Stromal cell of bone marrow (primary cell): Measurements from ENCODE around the gene PRPSAP2.
"Not testable (repeated sequence)": the region's sequence is repeated elsewhere in the genome, so short reads cannot be mapped to it uniquely, and the experiment has no call there.

Experiments used
- DNase-seq: peaks from one replicate; pipeline ENCODE4 v3.0.0-alpha.2; 2012; ENCODE audit warnings: low read depth

Gene PRPSAP2, protein sequence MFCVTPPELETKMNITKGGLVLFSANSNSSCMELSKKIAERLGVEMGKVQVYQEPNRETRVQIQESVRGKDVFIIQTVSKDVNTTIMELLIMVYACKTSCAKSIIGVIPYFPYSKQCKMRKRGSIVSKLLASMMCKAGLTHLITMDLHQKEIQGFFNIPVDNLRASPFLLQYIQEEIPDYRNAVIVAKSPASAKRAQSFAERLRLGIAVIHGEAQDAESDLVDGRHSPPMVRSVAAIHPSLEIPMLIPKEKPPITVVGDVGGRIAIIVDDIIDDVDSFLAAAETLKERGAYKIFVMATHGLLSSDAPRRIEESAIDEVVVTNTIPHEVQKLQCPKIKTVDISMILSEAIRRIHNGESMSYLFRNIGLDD

DNA sequence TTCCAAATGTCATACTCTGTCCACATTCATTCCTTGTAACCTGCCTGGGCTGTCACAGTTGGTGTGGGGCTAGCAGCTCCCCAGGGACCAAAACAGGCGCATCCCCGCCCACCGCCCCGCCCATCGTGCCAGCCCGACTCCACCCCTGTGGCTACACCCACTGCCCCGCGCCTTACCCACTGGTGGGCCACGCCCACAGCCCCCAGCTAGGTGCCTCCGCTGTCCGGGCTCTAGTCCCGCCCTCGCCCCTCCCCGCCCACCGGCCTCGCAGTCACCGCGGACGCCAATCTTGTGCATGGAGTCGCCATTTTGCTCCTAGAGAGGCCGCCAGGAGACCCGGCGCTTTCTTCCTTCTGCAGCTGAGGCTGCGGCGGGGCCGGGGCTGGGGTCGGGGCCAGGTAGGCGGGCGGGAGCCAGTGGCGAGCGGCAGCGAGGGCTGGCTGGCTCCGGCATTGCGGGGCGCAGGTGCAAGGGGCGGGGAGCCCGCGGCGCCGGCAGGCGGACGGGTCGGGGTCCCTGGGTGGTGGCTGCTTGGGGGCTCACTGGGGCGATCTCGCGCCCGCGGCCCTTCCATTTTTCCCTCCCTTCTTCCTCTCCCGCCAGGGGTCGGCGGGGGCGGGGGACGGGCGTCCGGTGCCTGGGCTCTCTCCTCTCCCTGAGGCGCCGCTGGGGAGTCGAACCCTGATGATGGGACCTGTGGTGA lies at the start of gene PRPSAP2:
PRPSAP2 (plus strand) TSS at position 268 of the 703 bp plus-strand sequence. CDS start 7,703 bp downstream, outside the sequence.
- peak; percentile 86 for DNase-seq

DNA sequence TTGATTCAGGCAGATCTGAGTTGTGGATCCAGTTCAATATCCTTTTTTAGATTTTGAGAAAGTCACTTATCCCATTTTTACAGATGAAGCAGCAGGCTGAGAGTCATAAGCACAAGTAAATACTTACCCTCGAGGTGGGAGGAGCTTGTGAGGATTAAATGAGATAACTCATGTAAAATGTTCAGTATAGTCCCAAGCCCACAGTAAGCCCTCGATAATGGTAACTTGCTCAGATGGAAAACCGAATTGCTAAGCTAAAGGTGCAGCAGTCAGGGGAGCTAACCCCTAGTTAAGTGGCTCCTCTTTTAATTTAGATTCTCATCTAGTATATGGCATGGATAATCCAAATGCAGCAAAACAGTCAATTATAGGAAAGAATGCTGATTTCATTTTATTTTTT lies 42.0 kb upstream of the PRPSAP2 start:
- not testable (repeated sequence) for DNase-seq

DNA sequence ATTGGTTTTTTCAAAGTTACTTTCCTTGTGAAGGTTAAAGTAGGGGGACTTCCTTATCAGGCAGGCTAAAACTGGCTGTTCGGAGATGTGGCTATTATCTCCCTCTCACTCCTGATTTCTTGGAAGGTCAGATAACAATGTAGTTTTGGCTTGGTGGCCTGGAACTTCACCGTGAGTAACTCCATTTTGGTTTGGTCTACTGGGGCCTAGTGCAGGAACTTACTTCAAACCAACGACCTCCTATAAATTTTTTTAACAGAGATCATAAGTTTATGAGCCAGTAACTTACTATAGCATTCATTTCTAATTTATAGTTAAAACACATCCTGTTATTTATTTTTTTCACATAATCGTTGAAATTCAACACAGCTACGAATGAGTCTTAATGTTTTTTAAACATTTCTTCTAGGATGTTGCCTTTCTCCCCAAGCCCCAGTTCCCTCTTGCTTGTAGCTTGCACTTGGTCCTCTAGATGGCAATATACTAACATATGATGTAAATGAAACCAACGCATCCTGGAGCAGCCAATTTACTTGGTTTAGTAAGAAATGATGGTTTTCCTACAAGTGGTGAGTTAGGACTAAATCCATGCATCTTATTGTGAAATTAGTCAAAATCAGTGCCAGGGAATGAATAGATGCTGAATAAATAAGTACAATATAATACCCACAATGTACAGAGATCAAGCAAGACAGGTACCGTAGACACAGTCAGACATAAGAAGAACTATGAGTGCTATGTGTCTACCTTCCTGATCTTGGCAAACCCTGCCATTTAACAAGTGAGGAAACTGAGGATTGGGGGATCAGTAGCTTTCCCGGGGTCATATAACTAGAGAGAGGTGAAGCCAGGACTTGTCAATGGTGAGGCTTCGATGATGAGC lies 41.2 kb upstream of the PRPSAP2 start:
- DNase-seq = peak; percentile 62

DNA sequence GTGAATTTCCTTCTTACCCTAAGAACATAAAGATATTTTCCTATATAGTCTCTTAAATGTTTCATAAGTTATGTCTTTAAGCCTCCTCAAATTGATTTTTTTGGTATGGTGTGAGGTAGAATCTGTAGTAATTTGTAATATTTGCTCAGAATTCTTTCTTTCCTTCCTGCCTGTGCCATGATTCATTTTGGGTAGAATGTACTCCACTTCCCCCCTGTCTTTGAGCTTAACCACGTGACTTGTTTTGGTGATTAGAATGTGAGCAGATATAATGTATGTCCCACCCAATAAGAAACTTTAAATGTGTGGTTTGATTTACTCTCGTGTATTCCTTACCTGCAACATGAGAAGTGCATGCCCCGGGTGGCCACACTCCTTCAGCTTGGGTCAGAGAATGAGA lies 36.5 kb upstream of the PRPSAP2 start:
- DNase-seq = not testable (repeated sequence)

DNA sequence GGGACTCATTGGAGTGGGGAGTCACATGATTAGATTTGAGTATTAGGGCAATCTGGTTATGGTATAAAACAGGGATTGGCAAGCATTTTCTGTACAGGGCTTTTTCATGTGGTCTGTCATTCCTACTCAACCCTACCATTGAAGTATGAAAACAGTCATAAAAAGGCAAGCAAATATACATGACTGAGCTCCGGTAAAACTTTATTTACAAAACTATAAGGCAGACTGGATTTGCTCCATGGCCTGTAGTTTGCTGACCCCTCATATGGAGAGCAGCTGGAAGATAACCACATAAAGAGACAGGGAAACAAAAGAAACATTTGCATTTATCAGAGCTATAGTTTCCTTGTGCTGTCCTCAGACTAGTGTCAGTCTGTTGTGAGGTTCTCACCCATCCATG lies 30.3 kb upstream of the PRPSAP2 start:
- DNase-seq = not testable (repeated sequence)

DNA sequence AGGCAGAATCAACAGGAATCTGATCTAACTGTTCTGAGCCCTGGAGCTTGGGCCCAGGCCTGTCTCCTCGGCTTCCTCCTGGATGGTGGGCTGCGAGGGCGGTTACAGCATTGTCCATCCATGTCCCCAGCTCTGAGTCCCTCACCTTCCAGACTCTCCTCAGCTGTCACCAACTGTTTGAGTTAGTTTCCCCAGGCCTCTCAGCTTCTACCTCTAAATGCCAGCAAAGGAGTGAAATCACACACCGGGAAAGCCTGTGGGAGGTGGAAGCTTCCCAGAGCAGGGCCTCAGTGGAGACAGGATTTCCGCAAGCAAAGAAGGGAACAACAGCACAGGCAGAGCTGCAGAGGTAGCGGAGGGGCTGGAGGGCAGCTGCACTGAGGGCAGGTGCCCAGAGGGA lies 9.4 kb upstream of the PRPSAP2 start:
- DNase-seq = no peak

DNA sequence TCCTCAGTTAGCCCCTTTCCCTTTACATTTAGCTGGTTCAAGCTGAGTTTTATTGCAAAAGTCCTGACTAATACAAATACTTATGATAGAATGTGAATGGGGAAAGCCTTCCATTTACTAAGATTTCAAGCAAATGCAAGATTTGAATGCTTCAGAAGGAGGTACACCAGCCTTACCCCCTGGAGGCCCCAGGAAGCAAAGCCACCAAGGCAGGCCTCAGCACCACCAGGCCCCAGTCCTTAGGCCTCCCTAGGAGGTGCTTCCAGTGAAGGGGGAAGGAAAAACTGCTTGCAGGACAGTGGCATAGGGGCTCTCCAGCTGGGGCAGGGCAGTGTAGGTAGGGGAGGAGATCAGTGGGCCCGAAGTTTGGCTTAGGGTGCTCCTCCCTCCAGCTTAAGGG lies 7.3 kb upstream of the PRPSAP2 start:
- DNase-seq = no peak

DNA sequence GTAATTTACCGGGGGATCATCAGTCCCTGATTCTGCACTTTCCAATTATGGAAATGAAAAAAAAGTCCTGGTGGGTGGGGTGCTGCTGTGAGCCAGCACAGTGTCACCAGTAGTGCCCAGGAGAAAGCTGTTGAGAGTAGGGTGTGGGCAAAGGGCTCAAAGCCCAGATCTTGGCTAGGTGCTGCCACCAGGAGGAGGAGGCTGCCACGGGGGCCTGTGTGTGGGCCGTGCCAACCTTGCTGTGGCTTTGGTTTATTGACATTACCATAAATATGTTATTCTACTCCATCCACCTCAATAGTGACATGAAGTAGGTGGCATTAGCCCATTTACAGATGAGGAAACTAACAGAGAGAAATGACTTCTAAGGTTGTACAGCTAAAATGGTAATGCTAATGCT lies 6.7 kb upstream of the PRPSAP2 start:
- no peak for DNase-seq

DNA sequence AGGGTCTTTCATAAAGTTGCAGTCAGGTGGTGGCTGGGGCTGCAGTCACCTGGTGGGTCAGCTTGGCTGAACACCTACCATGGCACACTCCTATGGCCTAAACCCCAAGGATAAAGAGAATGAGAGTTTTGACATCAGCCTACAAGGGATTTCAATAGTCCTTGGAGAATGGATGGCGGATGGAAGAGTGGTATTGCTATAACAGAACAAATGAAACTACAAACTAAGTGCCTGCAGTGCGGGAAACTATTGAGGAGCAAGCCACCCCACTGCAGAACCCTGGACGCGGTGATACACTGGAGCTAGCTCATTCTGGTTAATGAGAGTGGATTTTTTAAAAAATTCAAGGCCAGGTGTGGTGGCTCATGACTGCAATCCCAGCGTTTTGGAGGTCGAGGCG lies 3.0 kb upstream of the PRPSAP2 start:
- no peak for DNase-seq

DNA sequence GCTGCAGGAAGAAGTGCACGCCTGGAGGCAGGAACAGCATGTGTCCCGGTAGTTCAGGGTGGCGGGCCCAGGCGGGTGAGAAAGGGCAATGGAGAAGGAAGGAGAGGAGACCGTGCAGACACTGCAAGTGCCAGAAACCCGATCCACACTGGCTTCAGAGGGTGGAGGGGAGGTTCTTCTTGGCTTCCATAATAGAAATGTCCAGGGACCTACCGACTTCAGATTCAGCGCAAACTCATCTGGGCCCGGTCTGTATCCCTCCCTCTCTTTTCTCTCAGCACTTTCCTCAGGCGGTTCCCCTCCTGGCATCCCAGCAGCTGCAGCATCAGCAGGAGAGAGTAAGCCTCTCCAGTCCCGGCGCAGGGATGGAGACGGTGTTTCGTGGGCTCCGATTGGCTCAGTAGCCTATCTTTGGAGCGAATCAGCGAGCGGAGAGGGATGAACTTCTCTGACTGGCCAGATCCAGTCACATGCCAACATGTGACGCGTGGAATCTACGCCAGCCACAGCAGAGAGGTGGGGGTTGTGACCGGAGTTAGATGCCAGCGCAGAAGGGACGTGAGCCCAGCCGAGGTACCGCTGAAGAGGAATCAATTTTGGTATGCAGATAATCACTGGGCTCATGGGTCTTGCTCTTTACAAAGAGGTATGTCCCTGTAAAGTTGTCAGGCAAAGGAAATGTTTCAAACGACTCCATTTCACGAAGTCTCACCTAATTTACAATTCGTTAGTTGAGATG lies 1.9 kb upstream of the PRPSAP2 start:
- peak; percentile 96 for DNase-seq

DNA sequence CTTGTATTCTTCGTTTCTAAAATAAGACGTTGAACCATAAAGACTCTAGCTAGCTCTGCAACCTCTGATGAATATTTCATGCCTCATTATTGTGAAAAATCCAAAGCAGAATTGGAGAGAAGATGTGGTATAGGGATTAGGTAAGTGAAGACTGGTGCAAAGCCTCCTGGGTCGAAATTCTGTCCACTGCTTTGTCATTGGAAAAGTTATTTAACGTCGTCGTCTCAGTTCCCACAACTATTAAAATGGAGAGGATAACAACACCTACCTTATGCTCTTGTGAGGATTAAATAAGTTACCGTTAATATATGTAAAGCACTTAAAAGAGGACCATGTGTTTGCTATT lies 1.4 kb upstream of the PRPSAP2 start:
- no peak for DNase-seq

DNA sequence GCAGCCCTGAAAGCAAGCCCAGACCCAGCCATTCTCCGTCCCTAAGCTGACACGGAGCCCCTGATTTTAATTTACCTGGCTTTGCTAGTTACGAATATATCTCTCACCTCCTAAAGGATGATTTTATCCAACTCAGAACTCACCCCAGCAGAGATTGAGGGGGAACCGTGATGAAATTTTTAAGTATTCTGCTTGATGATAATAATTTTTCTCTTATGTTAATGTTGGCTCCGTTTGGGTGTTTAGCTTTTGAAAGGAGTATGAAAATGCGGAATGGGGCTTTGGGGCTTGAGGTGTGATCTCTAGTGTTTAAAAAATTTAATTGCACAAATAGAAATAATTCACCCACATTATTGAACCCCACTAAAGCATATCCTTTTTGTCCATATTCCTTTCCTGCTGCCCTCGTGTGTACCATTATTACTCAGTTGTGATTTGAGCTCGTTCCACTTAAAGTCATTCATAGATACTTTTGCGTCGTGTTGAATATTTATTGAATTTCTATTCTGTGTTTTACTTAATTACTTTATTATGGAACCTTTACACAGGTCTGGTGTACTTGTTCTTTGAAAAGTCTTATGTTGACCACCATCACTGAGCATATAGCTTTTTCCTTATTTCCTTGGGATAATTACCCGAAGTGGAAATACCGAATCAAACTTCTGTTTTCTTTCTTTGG lies 775 bp downstream of the PRPSAP2 start:
- DNase-seq = no peak

DNA sequence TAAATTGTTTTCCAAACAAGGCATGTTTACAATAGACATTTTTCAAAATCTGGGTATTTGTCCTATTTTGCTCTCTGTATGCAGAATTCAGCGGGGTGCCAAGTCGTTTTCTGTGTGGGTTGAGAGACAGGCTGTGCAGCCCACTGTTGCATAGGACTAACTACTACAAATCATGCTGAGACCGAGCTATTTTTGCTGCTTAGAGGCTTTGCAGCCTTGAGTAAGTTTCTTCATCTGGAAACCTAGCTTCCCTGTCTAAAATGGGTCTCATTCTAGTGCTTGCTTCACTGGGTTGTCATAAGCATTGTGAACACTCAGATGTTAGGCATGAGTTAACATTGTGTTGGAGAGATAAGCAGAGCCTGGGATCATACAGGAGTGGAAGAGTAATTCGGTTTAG lies 1.3 kb downstream of the PRPSAP2 start:
- no peak for DNase-seq

DNA sequence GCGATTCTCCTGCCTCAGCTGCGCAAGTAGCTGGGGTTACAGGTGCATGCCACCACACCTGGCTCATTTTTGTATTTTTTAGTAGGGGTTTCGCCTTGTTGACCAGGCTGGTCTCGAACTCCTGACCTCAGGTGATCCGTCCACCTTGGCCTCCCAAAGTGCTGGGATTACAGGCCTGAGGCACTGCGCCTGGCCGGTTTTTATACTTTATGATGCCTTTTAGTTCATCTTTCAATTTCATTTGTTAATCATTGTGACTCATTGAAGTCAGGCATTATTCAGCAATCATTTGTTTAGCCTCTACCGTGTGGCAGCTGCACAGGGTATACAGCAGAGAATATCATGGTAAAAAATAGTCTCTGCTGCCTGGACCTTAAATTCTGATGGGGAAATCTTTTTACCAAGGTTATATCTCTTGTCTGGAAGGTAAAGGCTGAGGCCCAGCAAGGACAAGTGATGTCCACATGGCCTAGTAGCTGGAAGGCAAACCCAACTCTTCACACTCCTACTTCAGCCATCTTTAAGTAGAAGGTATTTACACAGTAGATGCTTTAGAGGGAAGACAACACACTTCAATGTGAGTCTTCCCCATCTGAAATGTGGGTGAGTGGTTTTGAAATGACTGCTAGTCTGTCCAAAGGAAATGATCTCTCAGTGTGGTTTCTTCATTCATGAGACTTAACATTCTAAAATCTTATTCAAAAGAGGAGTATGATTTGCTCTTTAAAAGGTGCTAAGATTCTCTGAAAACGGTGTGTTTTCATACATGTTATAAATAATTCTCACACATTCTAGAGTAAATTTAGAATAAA lies 2.4 kb downstream of the PRPSAP2 start:
- no peak for DNase-seq

DNA sequence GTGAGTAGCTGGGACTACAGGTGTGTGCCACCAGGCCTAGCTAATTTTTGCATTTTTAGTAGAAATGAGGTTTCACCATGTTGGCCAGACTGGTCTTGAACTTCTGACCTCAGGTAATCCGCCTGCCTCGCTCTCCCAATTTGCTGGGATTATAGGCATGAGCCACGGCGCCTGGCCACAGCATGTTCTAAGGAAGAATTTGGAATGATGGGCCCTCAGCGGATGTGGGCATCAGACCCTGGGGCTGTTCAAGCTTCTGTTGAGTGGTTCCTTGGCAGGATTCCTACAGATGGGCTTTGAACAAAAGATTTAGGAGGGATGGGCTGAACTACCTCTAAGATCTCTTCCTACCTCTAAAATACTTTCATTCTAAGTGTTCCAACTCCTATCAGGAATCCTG lies 4.1 kb downstream of the PRPSAP2 start:
- DNase-seq = no peak

DNA sequence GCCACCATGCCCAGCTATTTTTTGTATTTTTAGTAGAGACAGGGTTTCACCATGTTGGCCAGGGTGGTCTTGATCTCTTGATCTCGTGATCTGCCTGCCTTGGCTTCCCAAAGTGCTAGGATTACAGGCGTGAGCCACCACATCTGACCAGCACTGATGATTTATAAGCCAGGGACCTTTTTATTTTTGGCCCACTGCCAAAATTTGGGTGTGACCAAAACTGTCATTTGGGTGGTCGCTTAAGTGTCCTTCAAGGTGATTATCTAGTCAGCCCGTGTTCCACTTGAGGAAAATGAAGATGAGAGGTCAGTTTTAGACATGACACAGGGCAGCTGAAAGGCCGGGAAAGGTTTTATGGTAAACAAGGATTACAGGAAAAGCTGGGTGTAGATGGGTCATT lies 7.1 kb downstream of the PRPSAP2 start:
- DNase-seq = not testable (repeated sequence)

DNA sequence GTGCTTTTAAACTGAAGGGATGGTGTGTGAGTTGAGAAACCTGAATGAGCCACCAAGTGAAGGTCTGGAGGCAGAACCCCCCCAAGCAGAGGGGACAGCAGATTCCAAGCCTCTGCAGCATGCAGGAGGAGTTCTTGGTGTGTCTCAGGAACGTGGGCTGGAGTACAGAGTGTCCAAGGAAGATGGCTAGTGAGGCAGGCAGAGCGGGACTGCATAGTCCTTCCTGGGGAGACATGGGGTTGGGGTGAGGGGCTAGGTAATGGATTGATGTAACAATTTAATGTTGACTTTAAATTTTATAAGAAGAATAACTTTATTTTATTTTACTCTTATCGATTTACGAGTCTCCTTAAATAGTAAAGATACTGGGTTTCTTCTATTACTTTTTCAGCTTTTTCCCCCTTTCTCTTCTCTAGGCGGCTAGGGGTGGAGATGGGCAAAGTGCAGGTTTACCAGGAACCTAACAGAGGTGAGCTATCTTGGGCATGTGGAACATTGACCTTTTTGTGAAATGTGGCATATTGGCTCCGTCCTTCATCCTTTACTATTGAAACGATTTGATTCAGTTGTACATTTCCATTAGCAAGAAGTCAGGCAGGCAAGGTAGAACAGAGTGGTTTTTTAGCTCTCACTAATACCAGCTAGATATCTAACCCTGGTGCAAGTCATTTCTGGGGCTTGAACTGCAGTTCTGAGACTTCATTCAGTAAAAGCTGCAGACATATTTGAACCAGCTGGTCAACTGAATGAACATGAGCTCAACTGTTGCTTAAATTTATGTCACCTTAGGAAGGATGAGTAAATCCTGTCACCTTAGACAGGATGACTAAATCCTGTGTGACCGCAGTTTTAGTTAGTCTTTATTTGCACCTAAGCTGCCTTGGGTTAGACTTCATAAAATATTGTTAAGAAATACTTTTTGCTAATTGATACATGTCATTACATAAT lies 9.2 kb downstream of the PRPSAP2 start:
- no peak for DNase-seq

DNA sequence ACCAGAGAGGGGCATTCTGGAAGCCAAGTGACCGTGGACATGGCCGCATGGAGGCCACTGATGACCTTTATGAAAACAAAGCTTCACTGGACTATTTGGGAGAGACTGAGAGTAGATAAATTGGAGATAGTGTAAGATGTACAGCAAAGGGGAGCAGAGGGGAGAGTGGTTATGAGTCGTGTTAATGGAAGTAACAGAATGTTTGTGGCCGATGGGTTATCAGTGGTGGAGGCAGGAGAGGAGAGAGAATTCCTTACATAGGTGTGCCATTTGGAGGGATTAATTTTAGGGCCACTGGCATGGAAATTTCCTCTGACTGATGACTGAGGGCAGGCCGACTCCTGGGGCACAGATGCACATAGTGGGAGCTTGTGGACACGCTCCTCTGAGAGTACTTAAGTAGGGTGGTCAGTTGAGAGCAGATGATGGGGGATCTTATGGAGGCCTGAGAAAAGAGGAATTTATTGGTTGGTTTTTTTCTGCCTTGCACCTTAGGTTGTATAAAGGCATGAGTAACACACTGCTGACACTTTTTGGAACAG lies 19.2 kb downstream of the PRPSAP2 start:
- no peak for DNase-seq

DNA sequence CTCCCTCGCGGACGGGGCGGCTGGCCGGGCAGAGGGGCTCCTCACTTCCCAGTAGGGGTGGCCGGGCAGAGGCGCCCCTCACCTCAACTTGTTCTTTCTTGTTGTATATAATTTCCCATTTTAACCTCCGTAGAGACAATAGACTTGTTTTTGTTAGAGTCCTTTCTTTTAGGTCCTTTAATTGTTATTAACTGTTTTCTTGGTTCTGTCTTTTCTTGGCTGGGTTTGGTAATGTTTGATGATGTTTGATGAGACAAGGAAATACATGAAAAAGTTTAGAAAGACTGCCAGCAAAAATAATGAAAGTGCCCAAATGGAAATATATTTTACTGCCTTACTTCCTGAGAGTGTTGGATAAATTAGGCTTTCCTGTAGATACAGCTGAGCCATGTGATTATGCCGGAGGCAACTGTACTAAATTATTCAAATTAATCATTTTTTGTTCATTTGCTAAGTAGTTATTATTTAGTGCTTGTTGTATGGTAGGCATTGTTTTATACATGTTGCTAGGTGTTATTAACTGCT lies 30.9 kb downstream of the PRPSAP2 start:
- no peak for DNase-seq
